GM21360 (cell line): ENCODE measurements around the gene ECM2.

Experiments used
- ATAC-seq: cut with Tn5 transposase; IDR thresholded peaks from one replicate; pipeline ENCODE4 v1.9.1; 2021; ENCODE audit warnings: mild to moderate bottlenecking, moderate library complexity; ENCODE audit not compliant: unreplicated experiment

The ECM2 gene

DNA sequence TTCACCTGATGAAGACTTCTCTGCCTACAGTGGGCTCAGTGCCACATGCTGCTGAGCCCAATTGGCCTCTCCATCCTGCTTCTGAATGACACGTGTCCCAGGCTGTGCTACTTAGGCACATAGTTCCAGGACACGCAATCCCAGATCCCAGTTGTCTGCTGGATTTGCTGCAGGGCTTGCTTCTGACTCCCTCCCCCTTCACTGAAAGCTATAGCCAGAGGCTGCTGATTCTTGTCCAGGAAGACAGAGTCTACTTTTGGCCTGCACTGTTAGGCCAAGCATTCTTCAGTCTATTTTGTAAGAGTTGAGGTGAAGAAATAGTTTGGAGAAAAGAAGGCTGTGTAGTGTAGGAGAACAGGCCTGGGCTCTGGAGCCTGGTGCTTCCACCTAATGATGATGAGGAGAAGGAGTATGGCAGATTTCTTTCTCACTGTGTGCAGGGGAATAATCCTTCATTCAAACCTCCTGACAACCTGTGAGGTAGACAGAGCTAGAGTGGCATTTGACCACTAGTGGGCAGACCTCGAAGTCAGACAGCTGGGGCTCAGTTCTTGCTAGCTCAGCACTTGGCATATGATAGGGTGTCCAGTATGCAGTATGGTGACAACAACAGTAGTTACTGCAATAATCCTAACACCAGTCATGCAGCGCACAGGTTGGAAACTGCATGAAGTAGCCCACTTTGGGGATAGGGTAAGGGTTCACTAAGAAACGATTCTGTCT lies 34.0 kb downstream of the ECM2 start:
- no peak for ATAC-seq

DNA sequence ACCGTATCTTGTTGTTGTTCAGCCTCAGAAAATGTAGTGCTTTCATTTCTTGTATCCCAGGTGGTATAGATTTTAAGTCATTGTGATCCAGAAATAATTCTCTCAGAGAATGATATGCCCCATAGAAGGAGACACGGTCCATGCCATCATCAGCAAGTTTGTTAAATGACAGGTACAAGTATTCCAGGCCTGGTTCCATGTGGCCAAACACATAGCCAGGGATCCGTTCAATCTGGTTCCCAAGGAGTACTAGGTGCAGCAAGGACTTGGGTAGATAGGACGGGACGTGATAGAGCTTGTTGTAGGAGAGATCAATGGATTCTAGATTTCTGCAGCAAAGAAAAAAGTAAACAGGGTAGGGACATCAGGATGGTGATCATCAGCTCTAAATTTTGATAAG lies 35.1 kb downstream of the ECM2 start:
- no peak for ATAC-seq

DNA sequence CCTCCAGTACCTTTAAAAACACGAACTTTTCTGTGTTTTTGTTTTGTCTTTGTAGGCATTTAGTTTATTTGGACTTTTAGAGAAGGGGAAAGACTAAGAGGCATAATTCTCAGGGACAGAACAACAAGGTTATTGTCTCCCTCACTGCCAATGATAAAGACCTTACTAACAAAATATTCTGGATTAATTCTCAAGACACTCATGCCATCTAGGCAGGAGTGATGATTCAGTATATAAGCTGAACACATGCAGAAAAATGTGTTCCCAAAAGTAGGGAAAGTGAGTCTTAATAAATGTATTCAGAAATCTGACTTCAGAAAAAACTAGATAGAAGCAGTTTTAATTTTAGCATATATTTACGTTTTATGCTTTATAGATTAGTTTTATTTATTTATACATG lies 36.1 kb downstream of the ECM2 start:
- ATAC-seq = no peak

DNA sequence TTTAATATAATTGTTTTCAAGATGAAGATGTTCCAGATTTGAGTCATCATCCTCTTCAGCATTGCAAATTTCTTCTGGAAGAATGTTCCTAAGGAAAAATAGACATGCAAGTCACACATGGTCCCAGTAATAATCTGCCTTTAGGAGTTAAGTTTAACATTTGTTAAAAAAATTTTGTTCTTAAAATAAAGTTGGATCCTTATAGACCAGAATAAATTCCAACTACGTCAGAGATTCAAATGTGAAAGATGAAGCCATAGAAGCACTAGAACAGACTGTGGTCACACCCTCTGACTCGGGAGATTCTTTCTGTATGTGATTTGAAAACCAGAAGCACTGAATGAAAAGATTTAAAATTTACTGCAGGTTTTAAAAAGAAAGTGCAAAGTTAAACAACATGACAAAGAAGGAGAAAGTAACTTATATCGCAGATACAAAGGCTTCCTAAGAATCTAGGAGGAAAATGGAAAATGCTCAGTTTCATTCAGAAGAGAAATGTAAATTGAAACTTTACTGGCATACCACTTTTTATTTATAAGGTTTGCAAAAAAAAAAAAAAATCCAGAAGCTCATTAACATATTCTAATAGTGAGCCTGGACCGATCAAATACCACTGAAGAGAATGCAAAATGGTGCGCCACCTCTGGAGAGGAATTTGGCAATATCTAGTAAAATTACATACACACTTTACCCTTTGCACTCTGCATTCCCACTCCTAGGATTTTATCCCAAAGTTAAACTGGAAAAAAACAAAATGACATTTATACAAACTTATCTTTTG lies 39.2 kb downstream of the ECM2 start:
- no peak for ATAC-seq

DNA sequence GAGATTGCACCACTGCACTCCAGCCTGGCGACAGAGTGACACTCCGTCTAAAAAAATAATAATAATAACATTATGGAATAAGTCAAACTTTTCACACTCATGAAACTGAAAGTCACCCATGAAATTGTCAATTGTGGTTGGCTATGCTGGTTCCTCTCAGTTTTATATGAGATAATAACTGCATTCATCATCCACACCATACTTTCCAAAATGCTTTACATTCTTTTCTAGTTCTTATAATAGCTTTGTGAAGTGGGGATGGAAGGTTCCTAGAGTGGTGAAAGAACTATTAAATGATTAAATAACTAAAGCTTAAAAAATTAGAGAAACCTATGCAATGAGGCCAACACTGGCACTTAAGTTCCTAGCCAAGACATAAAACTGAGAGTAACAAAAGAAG lies 40.9 kb downstream of the ECM2 start:
- no peak for ATAC-seq

DNA sequence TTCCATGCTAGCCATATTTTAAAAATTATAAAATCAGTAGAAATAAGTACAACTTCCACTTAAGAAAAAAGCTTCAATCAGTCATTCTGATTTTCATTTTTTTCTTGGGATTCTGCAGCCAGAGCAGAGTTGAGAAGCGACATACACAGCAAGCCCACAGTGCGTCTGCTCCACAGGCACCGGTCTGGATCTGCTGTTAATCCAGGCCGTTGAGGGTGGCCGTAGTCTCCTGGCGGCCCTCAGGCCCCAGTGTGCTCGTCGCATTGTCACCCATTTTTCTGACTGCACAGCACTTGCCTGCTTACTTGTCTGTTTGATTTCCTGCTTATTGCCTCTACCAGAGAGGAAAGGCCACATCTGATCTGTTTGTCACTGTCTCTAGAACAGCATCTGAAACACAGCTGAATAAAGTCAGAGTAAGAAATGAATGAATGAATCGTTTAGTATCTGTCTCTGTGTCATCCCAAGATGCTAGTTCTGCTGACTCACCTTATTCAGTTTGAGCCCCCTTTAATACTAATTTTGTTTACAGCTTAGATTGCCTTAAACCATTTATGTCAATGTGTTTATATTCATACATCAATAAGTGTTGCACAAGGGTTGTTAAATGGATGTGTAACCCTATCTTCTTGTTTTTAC lies 41.9 kb downstream of the ECM2 start:
- ATAC-seq = no peak

DNA sequence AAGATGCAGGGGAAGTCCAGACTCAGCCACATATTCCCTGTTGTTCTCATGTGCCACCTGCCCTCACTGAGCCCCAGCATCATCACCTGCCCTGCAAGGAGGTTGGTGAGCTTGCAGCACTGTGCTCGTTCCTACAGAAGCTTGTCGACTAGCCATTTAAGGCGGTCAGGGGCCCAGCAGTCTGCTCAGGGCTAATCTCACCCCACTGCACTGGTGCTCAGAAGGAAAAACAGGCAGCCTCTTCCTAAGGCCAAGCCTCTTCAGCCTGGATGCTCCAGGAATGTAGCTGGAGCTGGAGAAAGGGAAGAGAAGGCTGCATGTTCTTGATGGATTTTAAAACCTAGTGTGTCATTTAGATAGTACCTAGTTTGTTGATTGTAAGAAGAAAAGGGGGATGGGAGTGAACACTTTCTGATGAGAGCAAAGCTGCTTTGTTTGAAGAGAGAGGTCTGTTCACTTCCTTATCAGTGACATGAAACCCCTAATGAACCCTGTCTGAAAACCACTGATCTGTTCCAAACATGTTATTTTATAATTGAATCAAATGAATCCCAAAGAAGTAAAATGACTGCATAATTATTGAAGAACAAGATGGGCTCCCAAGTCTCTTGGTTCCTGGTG lies 42.9 kb downstream of the ECM2 start:
- ATAC-seq = no peak

DNA sequence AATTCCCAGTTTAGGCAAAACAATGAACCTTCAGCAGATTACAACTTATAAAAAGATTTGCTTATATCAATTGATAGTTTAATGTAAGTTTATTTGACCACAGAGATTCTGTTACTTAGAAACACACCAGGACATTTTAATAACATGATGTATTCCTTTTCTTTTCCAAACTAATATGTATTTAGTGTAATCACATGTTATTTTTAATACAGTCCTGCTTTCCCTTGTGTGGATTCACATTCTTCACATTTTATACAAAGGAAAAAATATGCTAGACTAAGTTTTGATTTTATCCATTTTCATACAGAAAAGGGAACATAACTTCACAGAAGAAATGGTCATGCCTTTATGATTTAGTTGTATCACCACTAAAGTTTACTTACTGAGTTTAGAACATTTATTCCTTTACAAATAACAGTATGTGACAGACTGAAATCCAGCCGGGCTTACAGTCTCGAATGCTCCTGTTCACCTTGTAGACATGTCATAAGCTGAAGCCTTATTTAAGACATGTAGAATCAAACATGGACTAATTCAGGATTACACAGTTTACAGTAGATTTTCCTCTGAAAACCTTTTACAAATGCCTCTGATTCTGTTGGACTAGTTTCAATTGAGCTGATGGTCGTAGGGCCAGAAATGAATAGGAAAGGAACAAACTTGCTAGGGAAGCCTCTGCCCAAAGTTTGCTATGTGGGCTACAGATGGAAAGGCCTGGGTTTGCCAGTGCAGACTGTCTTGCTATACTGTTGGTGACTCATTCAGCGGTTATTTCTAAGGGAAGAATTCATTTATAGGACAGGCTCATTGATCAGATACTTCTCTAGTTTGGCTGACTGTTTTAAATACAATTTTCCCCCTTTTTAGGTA lies 46.9 kb downstream of the ECM2 start:
- ATAC-seq = no peak

- ATAC-seq = no peak
These were observed 49.4 kb downstream of the ECM2 start for GRCh38 chr9:92486371-92486770.

- ATAC-seq = no peak
These were observed 51.2 kb downstream of the ECM2 start for GRCh38 chr9:92484563-92484962.

- no peak for ATAC-seq
These were observed 51.9 kb downstream of the ECM2 start for GRCh38 chr9:92483627-92484545.

DNA sequence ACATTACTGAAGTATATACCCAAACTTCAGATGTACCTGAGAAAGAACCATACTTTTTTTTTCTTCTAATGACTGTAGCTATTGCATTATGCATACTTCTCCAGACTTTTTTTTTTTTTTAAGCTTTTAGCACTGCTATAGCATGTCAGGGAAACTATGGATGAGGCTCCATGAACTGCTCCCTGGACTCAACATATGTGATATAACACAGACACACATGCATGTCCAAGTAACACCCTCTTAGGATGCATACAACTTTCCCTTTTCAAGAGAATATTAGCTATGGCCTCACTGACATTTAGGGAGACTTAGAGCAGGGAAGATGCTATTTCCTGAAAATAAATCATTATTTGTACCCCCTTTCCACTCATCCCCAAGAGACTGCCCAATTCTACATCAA lies 53.0 kb downstream of the ECM2 start:
- no peak for ATAC-seq

DNA sequence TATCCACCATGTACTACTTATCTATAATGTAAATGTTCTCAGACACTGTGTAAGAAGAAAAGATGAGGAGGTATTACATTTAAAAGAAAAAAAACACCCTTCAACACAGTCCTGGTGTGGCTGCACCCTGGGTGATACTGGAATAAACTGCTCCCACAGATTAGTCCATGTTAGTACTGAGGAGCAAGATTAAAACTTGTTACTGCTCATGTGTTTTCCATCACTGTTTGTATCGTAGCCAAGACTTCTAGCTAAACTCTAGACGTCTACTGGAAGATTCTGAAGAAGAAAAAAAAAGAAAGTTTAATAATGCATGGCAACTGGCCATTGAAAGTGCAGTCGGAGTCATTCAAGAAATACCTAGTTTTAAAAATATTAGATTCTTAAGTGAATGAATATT lies 53.5 kb downstream of the ECM2 start, which contains the start of gene ASPN:
TSS of gene ASPN (minus strand) at position 178 of the 400 bp plus-strand sequence.
- no peak for ATAC-seq

DNA sequence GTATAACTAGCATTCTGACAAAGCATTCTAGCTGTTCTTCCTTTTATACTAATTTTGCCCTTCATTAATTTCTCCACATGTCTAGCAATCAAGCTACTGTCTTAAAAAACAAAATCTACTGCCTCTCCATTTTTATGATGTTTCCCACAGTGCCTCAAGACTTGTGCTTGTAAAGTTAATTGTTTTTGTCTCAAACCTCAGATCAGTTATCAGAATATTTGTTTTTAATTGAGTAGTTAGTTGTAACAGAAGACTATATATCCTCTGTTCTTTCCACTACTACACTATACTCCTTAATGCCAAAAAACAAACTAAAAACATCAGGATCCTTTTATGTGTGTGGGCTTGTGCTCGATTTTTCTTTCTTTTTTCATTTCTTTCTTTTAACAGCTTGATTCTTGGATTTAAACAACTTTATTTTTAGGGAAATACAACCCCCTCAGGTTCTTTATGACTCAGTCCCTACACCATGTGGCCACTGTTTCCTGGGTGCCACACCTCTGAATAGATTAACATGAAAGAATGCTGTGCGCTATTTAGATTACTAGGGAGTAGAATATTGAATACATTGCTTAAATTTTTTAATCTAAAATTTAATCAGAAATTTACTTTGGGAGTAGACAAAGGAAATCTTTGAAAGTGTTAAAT lies 54.7 kb downstream of the ECM2 start:
- ATAC-seq = no peak

- ATAC-seq = no peak
These were observed 55.5 kb downstream of the ECM2 start for GRCh38 chr9:92480291-92480771.

DNA sequence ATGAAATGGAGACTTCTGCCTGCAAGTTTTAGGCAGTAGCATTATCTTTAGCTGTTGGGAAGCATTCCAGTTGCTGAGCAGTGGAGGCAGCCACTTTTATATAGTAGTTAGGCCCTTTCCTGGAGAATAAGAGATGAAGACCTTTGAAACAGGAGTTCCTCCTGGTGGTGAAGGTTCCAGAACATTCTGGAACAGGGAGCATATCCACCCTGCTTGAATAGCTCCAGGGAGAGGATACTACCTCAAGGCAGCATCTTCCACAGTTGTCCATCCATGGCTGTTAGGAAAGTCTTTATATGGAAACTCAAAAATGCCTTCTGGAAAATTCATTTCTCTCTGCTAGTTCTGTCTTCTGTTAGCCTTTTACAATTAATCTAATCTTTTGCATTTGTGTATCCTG lies 56.4 kb downstream of the ECM2 start:
- no peak for ATAC-seq

DNA sequence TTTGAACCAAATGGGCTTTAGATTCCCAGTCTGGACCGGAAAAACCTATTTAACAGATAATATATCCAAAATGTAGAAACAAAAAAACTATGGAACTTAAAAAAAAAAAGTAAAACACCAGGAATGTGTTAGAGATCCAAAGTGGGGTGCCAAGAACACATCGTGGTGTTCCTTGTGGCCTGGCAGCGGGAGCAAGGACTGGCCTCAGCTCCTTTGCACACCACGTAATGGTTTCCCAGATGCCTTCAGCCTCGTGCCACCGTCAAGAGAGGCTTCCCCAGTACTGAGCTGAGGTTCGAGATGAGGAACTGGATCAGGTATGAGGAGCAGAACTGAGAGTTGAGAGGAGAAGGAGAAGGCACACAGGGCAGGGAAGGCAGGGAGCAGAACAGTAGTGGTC lies 57.0 kb downstream of the ECM2 start:
- ATAC-seq = no peak

DNA sequence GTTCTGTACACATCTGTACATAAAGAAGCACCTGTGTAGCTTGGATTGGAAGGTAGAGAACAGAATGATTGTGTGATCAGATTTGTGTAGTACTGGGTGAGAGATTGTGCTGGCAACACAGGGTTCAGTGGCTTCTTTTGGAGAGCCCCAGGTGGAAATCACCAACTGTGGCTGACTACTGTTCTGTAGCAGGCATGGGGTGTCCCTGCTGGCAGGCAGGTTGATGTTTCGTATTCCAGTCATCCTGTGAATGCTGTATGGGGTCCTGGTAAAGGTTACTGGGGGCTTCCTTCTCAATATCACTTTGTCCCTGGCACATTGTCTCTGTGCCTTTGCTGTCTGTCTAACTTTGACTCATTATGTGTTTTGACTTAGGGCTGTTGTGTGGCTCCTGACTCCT lies 58.8 kb downstream of the ECM2 start:
- ATAC-seq = no peak

DNA sequence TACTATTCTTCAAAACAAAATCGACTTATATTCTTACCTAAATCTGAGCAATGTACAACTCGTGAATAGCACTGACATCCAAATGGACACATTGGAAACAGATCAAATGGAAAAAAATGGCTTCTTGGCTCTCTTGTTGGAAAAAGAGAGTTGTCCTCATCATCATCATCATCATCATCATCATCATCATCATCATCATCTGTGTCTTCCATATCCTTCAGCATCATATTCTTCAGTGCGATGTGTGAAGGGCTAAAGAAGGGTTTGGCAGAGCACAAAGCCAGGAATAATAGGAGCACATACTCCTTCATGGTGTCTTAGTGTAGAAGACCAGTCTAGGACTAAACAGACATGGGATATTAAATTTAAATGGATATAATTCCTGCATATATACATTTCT lies 61.2 kb downstream of the ECM2 start:
- no peak for ATAC-seq
